Right ventricle myocardium inferior (tissue), 1 donor: ENCODE data around the gene SYNGR4. TPM values are rescaled to one million over a fixed set of nuclear protein-coding genes. Genes with fewer than 3 reads are reported as not detected.
"Not testable (repeated sequence)": the region's sequence is repeated elsewhere in the genome, so short reads cannot be mapped to it uniquely, and the experiment has no call there.

Experiments
- ATAC-seq: fragments of 200-7000 bp; cut with Tn5 transposase; one replicate; pipeline ENCODE4 v1.9.1; 2020; ENCODE audit warnings: mild to moderate bottlenecking, moderate library complexity
- DNase-seq: peaks from one replicate; pipeline ENCODE4 v3.0.0; 2021; ENCODE audit errors: missing footprints
- intact Hi-C: fragments of 100-400 bp; cut with DNase I; formaldehyde crosslinking; loops from one replicate; pipeline ENCODE4 v1.11.0; 2022
- long read RNA-seq: library from polyadenylated mRNA; unstranded; transcript quantifications from one replicate; pipeline ENCODE4 v2.0.0, GENCODE V29; 2021
- total RNA-seq: library from RNA; stranded (reverse); fragmentation: NEBNext Ultra II Directional; extraction: Animal tissue kit (Norgen Biotek cat#: 25700); gene quantifications from one replicate; pipeline ENCODE4 v1.2.1, GENCODE V29; 2021
- donor health status: DM: no; HTN: yes; CAD: no; lungs with severe emphysema.

Gene SYNGR4, protein sequence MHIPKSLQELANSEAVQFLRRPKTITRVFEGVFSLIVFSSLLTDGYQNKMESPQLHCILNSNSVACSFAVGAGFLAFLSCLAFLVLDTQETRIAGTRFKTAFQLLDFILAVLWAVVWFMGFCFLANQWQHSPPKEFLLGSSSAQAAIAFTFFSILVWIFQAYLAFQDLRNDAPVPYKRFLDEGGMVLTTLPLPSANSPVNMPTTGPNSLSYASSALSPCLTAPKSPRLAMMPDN
- total RNA-seq, result not detected
- long read RNA-seq, result 0 reads

DNA sequence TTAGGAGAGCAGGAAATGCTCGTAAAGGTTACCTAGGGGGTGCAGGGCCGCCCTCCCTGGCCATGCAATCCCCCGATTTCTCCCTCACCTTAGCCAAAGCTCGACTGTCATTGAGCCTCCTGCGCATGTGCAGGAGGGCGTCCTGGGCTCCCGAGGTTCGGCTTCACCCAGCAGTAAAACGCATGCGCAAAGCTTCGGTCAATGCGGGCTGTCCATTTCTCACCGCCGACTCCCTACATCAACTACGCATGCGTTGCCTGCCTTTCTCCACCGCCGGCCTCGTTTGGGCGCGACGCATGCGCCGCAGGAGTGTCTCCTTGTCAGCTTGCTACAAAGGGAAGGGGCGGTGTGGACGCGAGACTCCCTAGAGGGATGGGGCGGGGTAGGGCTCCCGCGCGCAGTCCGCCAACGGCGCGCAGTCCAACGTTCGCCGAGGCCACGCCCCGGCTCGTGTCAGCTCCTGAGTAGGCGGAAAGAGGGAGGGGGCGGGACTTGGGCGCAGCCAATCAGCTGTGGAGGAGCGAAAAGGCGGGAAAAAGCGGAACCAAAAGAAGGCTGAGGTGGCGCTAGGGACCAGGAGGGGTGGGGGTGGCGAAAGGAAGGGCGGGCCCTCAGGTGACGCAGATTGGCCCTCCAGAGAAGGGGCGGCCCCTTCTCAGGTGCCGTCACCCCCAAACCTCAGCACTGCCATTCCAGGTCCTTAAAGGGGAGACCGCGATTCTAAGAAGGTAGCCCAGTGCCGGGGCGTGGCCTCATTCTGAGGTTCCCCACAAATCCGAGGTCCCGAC is at the start of gene SYNGR4, which contains the start of gene TMEM143:
SYNGR4 (plus strand) TSS at position 558 of the 788 bp plus-strand sequence. CDS start 1,476 bp downstream, outside the sequence.
TMEM143 (minus strand) TSS at position 131 of the 788 bp plus-strand sequence; CDS start at position 111, 20 bp downstream.
- intact Hi-C loops, result loop anchor here (5.0 kb wide), 1 partner anchor 37 kb away; the partner anchor contains the start of gene EMP3
- ATAC-seq (peak; percentile 96), DNase-seq (peak; percentile 99)

DNA sequence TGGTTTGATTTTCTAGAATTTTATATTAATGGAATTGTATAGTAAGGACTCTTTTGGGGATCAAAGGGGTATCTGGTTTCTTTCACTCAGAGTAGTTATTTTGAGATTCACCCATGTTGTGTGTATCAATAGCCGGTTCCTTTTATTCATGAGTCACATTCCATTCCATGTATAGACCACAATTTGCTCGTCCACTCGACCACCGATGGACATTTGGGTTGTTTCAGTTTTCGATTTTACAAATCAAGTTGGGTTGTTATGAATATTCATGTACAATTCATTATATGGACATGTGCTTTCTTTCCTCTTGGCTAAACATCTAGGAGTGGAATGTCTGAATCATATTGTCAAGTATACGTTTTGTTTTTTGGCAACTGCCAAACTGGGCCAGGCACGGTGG is 48.5 kb upstream of the SYNGR4 start:
- ATAC-seq, result no peak
- DNase-seq, result no peak
- intact Hi-C loops, result no loop called here

DNA sequence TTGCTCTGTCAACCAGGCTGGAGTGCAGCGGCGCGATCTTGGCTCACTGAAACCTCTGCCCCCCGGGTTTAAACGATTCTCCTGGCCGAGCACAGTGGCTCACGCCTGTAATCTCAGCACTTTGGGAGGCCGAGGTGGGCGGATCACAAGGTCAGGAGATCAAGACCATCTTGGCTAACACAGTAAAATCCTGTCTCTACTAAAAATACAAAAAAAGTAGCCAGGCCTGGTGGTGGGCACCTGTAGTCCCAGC is 46.5 kb upstream of the SYNGR4 start:
- intact Hi-C loops, ATAC-seq, DNase-seq: not testable (repeated sequence)

DNA sequence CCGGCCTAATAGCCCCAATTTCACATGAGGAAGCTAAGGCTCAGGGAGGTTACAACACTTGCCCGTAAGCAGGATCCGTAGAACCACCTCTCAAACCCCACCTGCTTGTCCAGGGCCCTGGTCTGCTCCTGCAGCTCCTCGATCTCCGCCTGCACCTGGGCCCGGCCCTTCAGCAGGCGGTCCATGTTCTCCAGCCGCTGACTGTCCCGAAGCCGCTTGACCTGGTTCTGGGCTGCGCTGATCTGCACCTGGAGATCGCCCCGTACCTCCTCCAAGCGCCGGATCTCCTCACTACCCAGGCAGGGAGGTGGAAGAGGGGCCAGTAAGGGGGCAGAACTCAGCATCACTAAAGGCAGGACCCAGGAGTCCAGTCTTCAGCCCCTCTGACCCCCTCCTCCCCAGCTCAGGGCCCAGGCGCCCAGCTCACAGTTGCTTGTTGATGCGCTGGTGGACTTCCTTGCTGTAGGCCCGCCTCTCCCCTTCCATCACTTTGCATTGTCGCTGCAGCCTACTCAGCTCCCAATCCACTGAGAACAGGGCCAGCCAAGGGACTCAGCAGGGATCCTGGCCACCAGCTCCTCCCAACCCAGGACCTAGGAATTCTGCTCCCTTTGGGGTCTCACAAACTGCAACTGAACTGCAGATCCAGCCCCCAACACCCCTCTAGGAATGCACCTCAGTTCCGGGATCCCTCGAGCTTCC is 45.7 kb upstream of the SYNGR4 start:
- ATAC-seq (no peak), DNase-seq (no peak)
- intact Hi-C loops, result no loop called here

DNA sequence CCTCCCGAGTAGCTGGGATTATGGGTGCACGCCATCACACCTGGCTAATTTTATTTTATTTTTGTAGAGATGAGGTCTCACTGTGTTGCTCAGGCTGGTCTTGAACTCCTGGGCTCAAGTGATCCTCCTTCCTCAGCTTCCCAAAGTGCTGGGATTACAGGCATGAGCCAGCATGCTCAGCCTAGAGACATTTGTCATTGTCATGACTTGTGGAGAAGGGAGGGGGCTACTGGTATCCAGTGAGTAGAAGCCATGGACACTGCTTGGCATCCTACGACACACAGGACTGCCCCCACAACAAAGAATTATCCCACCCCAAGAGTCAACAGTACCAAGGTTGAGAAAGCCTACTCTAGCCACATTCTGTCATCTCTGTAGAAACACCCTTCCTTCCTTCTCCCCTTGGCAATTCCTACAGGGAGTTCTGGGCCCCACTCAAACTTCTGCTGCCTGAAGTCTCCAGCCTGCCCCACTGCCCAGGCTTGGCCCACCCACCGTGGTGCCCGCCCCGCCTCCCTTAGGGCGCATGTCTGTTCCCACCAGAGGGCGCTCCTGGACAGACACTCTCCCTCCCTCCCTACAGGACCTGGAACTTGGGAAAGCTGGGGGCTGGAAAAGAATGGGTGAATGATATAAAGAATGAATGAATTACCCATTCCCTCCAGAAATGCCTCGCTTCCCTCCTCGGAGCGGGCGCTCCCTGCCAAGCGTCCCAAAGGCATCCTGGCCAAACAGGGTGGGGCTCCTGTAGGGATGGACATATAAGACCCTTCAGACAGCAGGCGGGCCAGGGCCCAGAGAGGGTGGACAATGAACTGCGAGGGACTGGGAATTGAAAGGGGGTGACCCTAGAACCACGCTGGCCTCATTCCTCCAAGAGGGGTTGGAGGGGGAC is 44.3 kb upstream of the SYNGR4 start:
- DNase-seq (peak; percentile 92), ATAC-seq (peak; percentile 43)
- intact Hi-C loops, result loop anchor here (1.0 to 10.0 kb wide), 3 partner anchors 13 to 262 kb away; no protein-coding TSS in a partner anchor

DNA sequence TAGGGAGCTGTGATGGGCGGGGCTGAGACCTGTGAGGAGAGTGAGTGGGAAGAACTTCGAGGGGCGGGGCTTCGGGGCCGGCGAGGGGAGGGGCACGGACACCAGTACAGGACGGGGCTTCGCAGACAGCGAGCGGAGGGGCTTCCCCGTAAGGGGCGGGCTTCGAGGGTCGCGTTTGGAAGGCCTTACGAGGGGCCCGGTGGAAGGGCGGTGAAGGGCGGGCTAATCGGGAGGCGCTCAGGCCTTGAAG is 42.9 kb upstream of the SYNGR4 start:
- ATAC-seq (peak; percentile 87), DNase-seq (peak; percentile 99)
- intact Hi-C loops, result loop anchor here (5.0 to 10.0 kb wide), 2 partner anchors 164 to 261 kb away; no protein-coding TSS in a partner anchor

DNA sequence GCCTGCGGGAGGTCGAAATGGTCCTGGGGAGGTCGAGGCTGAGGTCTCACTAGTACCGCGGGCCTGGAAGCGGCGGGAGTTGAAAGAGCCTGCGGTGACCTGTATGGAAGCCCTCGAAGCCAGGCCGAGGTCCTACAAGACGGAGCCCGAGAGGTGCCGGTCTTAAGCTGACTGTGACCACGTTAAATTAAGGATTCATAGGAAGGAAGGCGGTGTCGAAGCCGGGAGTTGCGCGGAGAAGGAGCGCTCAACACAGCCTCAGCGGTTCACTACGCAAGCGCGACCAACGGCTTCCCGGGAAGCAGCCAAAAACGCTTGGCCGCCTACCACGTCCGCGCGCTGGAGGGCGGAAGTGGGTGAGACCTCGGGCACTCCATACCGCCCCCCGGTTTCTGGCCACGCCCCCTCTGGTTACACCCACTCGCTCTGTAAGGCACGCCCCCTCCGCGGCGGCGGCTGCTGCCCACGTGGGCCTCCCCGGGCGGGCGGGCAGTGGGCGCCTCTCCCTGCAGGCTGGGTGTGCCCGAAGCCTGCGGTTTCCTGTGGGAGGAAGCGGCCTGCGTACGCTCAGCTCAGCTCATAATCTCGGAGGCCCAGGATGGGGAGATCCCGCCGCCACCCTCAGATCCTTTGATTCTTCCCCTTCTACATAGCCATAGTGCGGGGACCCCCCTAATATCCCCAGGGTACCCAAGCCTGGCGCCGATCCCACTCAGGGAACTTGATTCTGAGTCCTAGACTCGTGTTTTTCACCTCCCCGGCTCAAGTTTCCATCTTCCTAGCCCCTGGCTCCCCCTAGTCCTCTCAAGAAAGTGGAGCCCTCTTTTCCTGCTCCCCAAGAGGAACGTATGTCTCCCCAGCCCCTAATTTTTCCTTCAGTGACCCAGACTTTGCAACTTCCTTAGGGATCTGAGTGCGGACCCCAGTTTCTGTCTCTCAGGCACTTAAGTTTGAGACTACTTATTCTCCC is 42.3 kb upstream of the SYNGR4 start:
- intact Hi-C loops, result loop anchor here (5.0 to 10.0 kb wide), 2 partner anchors 163 to 260 kb away; no protein-coding TSS in a partner anchor
- ATAC-seq, result peak; percentile 93
- DNase-seq, result peak; percentile 99

DNA sequence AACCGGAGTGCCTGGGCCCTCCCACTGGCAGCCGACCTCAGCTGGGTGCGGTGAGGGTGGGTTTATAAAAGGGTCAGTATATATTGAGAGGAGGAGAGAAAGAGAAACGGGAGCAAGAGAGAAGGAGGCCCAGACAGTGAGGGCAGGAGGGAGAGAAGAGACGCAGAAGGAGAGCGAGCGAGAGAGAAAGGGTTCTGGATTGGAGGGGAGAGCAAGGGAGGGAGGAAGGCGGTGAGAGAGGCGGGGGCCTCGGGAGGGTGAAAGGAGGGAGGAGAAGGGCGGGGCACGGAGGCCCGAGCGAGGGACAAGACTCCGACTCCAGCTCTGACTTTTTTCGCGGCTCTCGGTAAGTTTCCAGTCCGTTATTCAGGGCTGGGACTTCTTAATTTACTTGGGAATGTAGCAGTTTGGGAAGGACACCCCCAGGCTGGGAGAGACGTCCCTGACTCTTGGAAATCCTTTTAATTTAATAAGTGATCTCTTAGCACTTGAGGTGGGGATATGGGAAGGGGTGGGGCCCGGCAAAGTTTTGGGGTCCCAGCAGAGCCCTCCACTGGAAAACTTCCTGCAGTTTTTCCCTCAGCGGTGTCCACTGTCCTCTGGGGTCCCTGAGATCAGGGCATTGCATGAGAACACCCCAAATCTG is 38.8 kb upstream of the SYNGR4 start, which contains the start of gene EMP3:
EMP3 (plus strand) TSS at position 288 of the 646 bp plus-strand sequence. CDS start 1,293 bp downstream, outside the sequence.
- intact Hi-C loops, result loop anchor here (5.0 to 10.0 kb wide), 2 partner anchors 37 to 159 kb away; partner anchors contain the start of genes SYNGR4 and TMEM143
- DNase-seq (peak; percentile 91), ATAC-seq (peak; percentile 43)

DNA sequence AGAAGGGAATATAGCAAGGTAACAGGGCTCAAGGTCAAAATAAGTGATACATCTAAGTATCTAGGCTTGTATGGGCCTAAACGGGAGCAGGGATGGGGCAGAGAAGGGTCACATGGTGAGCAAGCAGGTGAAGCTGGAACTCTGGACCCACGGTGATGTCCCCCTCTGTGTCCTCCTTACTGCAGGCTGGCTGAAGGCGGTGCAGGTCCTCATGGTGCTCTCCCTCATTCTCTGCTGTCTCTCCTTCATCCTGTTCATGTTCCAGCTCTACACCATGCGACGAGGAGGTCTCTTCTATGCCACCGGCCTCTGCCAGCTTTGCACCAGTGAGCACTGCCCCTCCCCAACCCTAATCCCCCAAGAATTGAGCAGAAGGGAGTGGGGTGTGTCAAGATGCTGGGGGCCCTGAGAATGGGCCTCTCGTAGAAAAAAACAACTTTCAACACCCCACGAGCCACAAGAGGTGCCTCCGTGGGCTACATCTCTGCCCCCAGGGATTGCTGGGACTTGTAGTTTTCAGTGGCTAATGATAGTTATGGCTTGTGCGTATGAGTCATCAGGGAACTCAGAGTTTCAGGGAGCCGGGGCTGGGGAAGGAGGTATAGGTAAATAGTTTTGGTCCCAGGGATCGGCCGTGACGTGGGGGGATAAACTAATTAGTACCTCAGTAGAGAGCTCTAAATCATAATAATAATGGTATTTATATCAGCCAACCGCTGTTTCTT is 34.8 kb upstream of the SYNGR4 start:
- no peak for DNase-seq
- intact Hi-C loops, result loop anchor here (5.0 to 10.0 kb wide), 2 partner anchors 33 to 155 kb away; partner anchors contain the start of genes SYNGR4 and TMEM143
- no peak for ATAC-seq

DNA sequence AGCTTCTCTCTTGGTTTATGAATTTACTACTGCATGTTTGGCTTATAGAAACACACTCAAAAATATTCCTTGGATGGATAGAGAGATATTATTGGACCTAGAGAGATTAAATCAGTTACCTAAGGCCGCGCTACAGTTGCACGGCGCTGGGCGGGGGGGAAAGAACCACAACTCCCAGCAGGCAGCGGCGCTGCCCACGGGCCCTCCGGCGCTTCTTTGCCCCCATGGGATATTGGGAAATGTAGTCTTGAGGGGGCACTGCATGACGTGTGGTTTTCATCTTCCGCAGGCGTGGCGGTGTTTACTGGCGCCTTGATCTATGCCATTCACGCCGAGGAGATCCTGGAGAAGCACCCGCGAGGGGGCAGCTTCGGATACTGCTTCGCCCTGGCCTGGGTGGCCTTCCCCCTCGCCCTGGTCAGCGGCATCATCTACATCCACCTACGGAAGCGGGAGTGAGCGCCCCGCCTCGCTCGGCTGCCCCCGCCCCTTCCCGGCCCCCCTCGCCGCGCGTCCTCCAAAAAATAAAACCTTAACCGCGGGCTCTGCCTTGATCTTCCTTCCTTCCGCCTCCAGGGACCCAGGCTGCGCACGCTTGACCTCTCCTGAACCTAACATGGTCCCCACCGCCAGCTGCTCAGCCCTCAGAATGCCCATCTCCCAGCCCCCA is 34.0 kb upstream of the SYNGR4 start:
- peak; percentile 21 for ATAC-seq
- DNase-seq, result peak; percentile 77
- intact Hi-C loops, result loop anchor here (5.0 kb wide), 1 partner anchor 58 kb away; the partner anchor contains the start of gene ZNF114

DNA sequence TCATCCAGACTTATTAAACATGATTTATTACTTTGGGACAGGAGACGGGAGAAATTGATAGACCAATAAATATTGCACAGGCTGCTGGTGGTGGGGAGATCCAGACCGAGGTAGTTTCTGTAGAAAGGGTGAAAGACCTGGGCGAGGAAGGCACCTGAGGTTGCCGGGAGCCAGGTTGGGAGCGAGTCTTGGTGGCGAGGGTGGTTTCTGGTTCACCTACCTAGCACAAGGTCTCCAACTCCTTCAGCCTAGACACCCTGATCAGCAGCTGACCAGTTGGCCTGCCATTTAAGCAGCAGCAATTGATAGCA is 31.9 kb upstream of the SYNGR4 start:
- intact Hi-C loops, result loop anchor here (5.0 kb wide), 1 partner anchor 60 kb away; the partner anchor contains the start of gene ZNF114
- DNase-seq (no peak), ATAC-seq (no peak)

DNA sequence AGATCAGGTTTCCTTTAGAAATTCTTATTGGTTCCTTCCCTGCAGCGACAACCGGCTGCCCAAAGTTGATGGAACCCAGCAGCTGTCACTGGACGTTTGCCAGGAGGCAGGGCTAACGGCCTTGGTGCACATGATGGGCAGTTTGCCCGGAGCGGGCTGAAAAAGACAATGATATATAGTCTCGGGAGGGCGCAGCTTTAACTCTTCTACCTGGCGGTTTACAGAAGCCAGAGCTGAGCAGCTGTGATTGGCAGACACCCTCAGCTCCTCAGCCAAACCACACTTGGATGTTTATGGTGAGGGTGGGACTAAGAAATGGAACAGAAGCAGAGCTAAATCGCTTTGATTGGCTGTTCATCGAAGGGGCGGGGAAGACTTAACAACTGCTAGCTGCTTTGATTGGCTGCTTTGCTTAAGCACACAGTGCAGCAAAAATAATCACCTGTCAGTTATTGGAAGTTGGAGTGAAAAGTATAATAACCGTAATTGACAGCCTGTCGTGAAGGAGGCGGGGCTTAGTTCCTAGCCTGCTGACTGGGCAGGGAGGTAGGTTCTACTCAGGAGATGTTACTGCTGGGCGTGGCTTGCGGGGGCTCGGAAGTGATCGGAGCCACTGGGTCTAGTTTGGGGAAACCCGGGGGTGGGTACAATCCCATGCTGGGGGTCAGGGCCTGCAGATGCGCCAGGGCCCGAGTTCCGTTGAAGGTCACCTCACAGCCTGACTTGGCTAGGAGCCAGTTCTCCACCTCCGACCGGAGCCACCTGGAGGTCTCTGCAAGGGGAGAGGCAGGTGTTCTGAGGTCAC is 31.3 kb upstream of the SYNGR4 start:
- intact Hi-C loops, result loop anchor here (1.0 to 5.0 kb wide), 2 partner anchors 13 to 61 kb away; partner anchors contain the start of gene ZNF114
- ATAC-seq (peak; percentile 81), DNase-seq (peak; percentile 93)

DNA sequence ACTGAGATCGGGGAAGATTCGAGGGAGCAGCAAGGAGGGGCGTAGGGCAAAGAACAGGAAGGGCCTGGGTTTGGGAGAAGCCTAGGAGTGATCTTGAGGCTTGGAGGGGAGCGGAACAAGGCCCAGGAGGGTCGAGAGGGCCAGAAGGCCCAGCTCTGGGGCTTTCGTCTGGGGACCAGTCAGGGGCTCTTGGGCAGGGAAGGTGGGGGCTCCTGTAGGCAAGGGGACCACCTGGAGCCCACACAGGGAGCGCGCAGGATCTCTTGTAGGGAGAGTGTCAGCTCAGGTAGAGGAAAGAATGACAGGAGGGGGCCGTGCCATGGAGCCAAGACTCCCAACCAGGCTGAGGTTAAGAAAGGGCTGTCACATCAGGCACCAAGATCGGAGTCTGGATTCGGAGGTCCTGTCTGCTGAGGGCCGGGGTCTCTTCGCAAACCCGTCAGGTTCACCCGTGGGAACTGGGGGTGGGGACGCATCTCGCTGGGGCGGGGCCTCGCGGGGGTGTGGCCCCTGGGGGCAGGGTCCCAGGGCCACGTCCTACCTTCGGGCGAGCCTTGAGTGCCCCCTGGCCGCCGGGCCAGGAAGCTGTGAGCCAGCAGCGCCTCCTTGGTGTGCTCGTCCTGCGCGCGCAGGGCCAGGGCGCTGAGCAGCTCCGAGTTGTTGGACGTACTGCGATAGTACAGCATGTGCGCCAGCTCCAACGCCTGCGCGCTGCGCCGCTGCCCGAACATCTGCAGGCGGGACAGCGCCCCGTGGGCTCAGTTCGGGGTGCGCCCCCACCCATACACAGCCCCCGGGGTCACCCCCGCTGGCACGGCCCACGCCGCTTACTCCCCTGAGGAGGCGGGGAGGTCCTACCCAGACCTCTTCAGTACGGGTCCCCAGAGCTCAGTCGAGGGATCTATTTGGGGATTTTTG is 30.4 kb upstream of the SYNGR4 start:
- peak; percentile 85 for ATAC-seq
- peak; percentile 96 for DNase-seq
- intact Hi-C loops, result loop anchor here (1.0 to 5.0 kb wide), 2 partner anchors 13 to 61 kb away; partner anchors contain the start of gene ZNF114
